A549 (cell line): ENCODE measurements around the gene STIMATE. TPM values are rescaled to one million over a fixed set of nuclear protein-coding genes. Genes with fewer than 3 reads are reported as not detected.

Experiments
- ATAC-seq, 2 experiments: fragments of 200-7000 bp in 1 of 2; fragments of >200 bp in 1 of 2; cut with Nextera tagmentation in 1 of 2; cut with Tn5 transposase in 1 of 2; 3 replicates each; pipeline versions ENCODE4 v1.8.0 to v1.9.1; 2018 to 2020; ENCODE audit warnings: mild to moderate bottlenecking in 1 of 2, moderate library complexity in 1 of 2
- CTCF ChIA-PET: fragments of 300-600 bp; sonication (Branson Sonifier 250); formaldehyde crosslinking; extraction: SDS; loops from one replicate; lab custom pipeline; 2021; ENCODE audit warnings: antibody characterized with exemption, inconsistent platforms; lab: Yijun Ruan, JAX
- POLR2A ChIA-PET: fragments of 350-600 bp; formaldehyde crosslinking; extraction: SDS; loops from one replicate; lab custom pipeline; 2021; ENCODE audit warnings: antibody characterized with exemption, inconsistent platforms; lab: Yijun Ruan, JAX
- DNase-seq, 2 experiments: peaks; one replicate each; pipeline versions ENCODE4 v3.0.0 to v3.0.0-alpha.2; 2011 to 2016; ENCODE audit warnings: low read depth in 1 of 2, low spot score in 1 of 2
- FAIRE-seq: peaks from 2 replicates; lab custom pipeline; 2011; peaks lifted over from hg19 to GRCh38; lab: Jason Lieb, UNC
- H3K27ac ChIP-seq, 2 experiments: fragments of >200 bp; sonication (Bioruptor Twin); formaldehyde crosslinking; 3 replicates each; pipeline ENCODE4 v1.5.1; 2016 to 2017
- H3K4me1 ChIP-seq: fragments of >200 bp; sonication (Bioruptor Twin); formaldehyde crosslinking; 3 replicates; pipeline ENCODE4 v1.6.1; 2016
- H3K4me2 ChIP-seq: fragments of >200 bp; sonication (Bioruptor Twin); formaldehyde crosslinking; 3 replicates; pipeline ENCODE4 v1.6.1; 2016
- H3K4me3 ChIP-seq: fragments of >200 bp; sonication (Bioruptor Twin); formaldehyde crosslinking; 3 replicates; pipeline ENCODE4 v1.5.1; 2016
- H3K9me3 ChIP-seq: fragments of >200 bp; sonication (Bioruptor Twin); formaldehyde crosslinking; 3 replicates; pipeline ENCODE4 v1.6.1; 2016
- ATOH8 ChIP-seq: fragments of 250-450 bp; sonication (Bioruptor Pico); IDR thresholded peaks from 2 replicates; pipeline ENCODE4 v1.5.0; 2020; ENCODE audit warnings: low read depth, mild to moderate bottlenecking, moderate library complexity
- BHLHE40 ChIP-seq: IDR thresholded peaks from 2 replicates; pipeline ENCODE4 v1.6.1; 2012; ENCODE audit warnings: low read depth, low read length, inconsistent platforms
- CBX8 ChIP-seq: fragments of 200-600 bp; sonication (generic); IDR thresholded peaks from 2 replicates; pipeline ENCODE4 v1.6.1; 2016
- CHD2 ChIP-seq: fragments of 150-350 bp; IDR thresholded peaks from 2 replicates; pipeline ENCODE4 v1.6.1; 2014; ENCODE audit warnings: low read length; ENCODE audit not compliant: partially characterized antibody
- E2F6 ChIP-seq: IDR thresholded peaks from 2 replicates; pipeline ENCODE4 v1.6.1; 2012; ENCODE audit warnings: low read depth, borderline replicate concordance
- FOXS1 ChIP-seq: fragments of 250-450 bp; sonication (Bioruptor Pico); IDR thresholded peaks from 2 replicates; pipeline ENCODE4 v1.5.0; 2020; ENCODE audit warnings: mild to moderate bottlenecking, moderate library complexity
- HES2 ChIP-seq: fragments of >200 bp; sonication (Bioruptor Twin); formaldehyde crosslinking; IDR thresholded peaks from 2 replicates; pipeline ENCODE4 v1.6.1; 2016
- HEYL ChIP-seq: fragments of 250-450 bp; sonication (Bioruptor Pico); IDR thresholded peaks from 2 replicates; pipeline ENCODE4 v1.8.0; 2021; ENCODE audit warnings: mild to moderate bottlenecking, moderate library complexity
- HOXA7 ChIP-seq: fragments of 250-450 bp; sonication (Bioruptor Pico); IDR thresholded peaks from 2 replicates; pipeline ENCODE4 v1.5.0; 2020; ENCODE audit warnings: mild to moderate bottlenecking, moderate library complexity
- HOXB5 ChIP-seq: fragments of 250-450 bp; sonication (Bioruptor Pico); IDR thresholded peaks from 2 replicates; pipeline ENCODE4 v1.5.0; 2020; ENCODE audit warnings: mild to moderate bottlenecking, moderate library complexity
- JUN ChIP-seq, 2 experiments: fragments of >200 bp; sonication (Bioruptor Twin); formaldehyde crosslinking; IDR thresholded peaks; 2 replicates in 1 of 2; 3 replicates in 1 of 2; pipeline ENCODE4 v1.6.1; 2016 to 2017
- JUNB ChIP-seq: fragments of >200 bp; sonication (Bioruptor Twin); formaldehyde crosslinking; IDR thresholded peaks from 2 replicates; pipeline ENCODE4 v1.6.1; 2016
- KDM1A ChIP-seq: fragments of 200-600 bp; sonication (generic); IDR thresholded peaks from 2 replicates; pipeline ENCODE4 v1.6.1; 2016; ENCODE audit warnings: low read depth, mild to moderate bottlenecking
- KDM5A ChIP-seq: fragments of 200-600 bp; sonication (generic); IDR thresholded peaks from 2 replicates; pipeline ENCODE4 v1.6.1; 2016; ENCODE audit warnings: antibody characterized with exemption, mild to moderate bottlenecking
- MAFK ChIP-seq: fragments of 450-650 bp; IDR thresholded peaks from 2 replicates; pipeline ENCODE4 v1.6.1; 2014; ENCODE audit not compliant: partially characterized antibody
- MAX ChIP-seq: IDR thresholded peaks from 2 replicates; pipeline ENCODE4 v1.6.1; 2012
- MYC ChIP-seq: IDR thresholded peaks from 2 replicates; pipeline ENCODE4 v1.6.1; 2012; ENCODE audit warnings: mild to moderate bottlenecking, inconsistent platforms, low read length, improper control_type of control experiment, borderline replicate concordance
- NFE2L2 ChIP-seq: fragments of 150-350 bp; conservative IDR thresholded peaks from 2 replicates; pipeline ENCODE4 v1.6.1; 2014; ENCODE audit warnings: low read length
- POLR2A ChIP-seq: IDR thresholded peaks from 2 replicates; pipeline ENCODE4 v1.6.1; 2012; ENCODE audit warnings: mild to moderate bottlenecking, low read length
- RAD21 ChIP-seq, 2 experiments: fragments of >200 bp in 1 of 2; sonication (Bioruptor Twin) in 1 of 2; formaldehyde crosslinking in 1 of 2; IDR thresholded peaks in 1 of 2; conservative IDR thresholded peaks in 1 of 2; 2 replicates in 1 of 2; 3 replicates in 1 of 2; pipeline ENCODE4 v1.6.1; 2012 to 2018; ENCODE audit warnings: inconsistent platforms in 1 of 2
- RCOR1 ChIP-seq: fragments of 150-350 bp; IDR thresholded peaks from 2 replicates; pipeline ENCODE4 v1.6.1; 2014; ENCODE audit warnings: antibody characterized with exemption, low read length, low read depth
- RFX5 ChIP-seq: fragments of 450-650 bp; IDR thresholded peaks from 2 replicates; pipeline ENCODE4 v1.7.1; 2014; ENCODE audit warnings: antibody characterized with exemption, mild to moderate bottlenecking, moderate library complexity
- TP53 ChIP-seq: fragments of 250-450 bp; sonication (Bioruptor Pico); IDR thresholded peaks from 2 replicates; pipeline ENCODE4 v1.5.0; 2021; ENCODE audit warnings: mild to moderate bottlenecking, moderate library complexity
- USF2 ChIP-seq: fragments of 450-650 bp; IDR thresholded peaks from 2 replicates; pipeline ENCODE4 v1.6.1; 2014; ENCODE audit warnings: antibody characterized with exemption
- ZC3H11A ChIP-seq: fragments of 450-650 bp; IDR thresholded peaks from 2 replicates; pipeline ENCODE4 v1.6.1; 2014; ENCODE audit warnings: antibody characterized with exemption, mild to moderate bottlenecking
- ZSCAN20 ChIP-seq: fragments of 250-450 bp; sonication (Bioruptor Pico); IDR thresholded peaks from 2 replicates; pipeline ENCODE4 v1.8.0; 2022; ENCODE audit warnings: mild to moderate bottlenecking, moderate library complexity
- WGBS: methylation state at CpG from one replicate; pipeline ENCODE4 v1.1.6; 2017; ENCODE audit errors: missing lambda C conversion rate; 5-methylcytosine and 5-hydroxymethylcytosine counted together
- polyA plus RNA-seq, 4 experiments: library from polyadenylated mRNA; depleted of rRNA in 3 of 4; stranded (reverse); fragments of >200 nt; fragmentation: RNase III in 1 of 4; extraction: RNeasy Plus Mini Kit Qiagen cat#74134 plus additional on column Dnase treatment in 1 of 4; gene quantifications; 2 replicates in 3 of 4; 3 replicates in 1 of 4; pipeline ENCODE4 v1.2.3, GENCODE V29; 2011 to 2017

The STIMATE gene
- polyA plus RNA-seq, 2 of the 4 experiments (the other 2 are of a cell fraction) = 5.2 to 5.5 TPM

- TF ChIP-seq JUNB (no peak), KDM1A (no peak), RAD21 (conservative IDR thresholded peaks at IDR 0.05 in 1 of 2, IDR thresholded peaks at IDR 0.05 in 1 of 2) (no peak), CHD2 (no peak), POLR2A (no peak)
- TF ChIP-seq, all 56 proteins: peak for 0
- no peaks in the 10 kb centered on the region for H3K9me3 ChIP-seq
- WGBS = 58% methylated on average over 5 of the region's 9 CpGs
- H3K4me1 ChIP-seq = no peaks in the 10 kb centered on the region
- no peak overlapping the region for H3K4me2 ChIP-seq
- POLR2A ChIA-PET = no interaction called here
- CTCF ChIA-PET = interaction anchor here (0.6 to 3.6 kb wide), 3 partner anchors 22 to 192 kb away, joined by 3 to 11 read pairs (median 3); no protein-coding TSS in a partner anchor
- FAIRE-seq (no peak), DNase-seq (no peak), ATAC-seq (no peak)
- no peak overlapping the region for H3K27ac ChIP-seq
- H3K4me3 ChIP-seq = no peak overlapping the region
Observed at GRCh38 chr3:52793702-52794611, 103.4 kb downstream of the STIMATE start.

- CTCF ChIA-PET = interaction anchor here (0.6 to 3.6 kb wide), 4 partner anchors 10 to 191 kb away, joined by 3 to 11 read pairs (median 6); no protein-coding TSS in a partner anchor
- no peak for DNase-seq
- Histone ChIP-seq H3K9me3 (no peaks in the 10 kb centered on the region), H3K27ac (no peak overlapping the region), H3K4me2 (no peak overlapping the region), H3K4me3 (no peak overlapping the region), H3K4me1 (no peaks in the 10 kb centered on the region)
- POLR2A ChIA-PET = no interaction called here
- no peak for ATAC-seq
- no peak for TF ChIP-seq ZSCAN20 (CRISPR knock-in tag)
- no peak for TF ChIP-seq JUN (IDR thresholded peaks at IDR 0.05)
- no peak for FAIRE-seq
- WGBS = 54% methylated on average over 15 of the region's 18 CpGs
Observed at GRCh38 chr3:52792961-52793695, 104.2 kb downstream of the STIMATE start.

- H3K27ac ChIP-seq = no peak overlapping the region
- no peaks in the 10 kb centered on the region for H3K4me1 ChIP-seq
- DNase-seq = no peak
- ChIA-PET CTCF (interaction anchor here (1.9 to 3.6 kb wide), 3 partner anchors 9 to 28 kb away, joined by 4 to 11 read pairs (median 7); no protein-coding TSS in a partner anchor), POLR2A (no interaction called here)
- WGBS = 100% methylated on average over 3 of the region's 7 CpGs
- no peaks in the 10 kb centered on the region for H3K9me3 ChIP-seq
- peak in 1 of 2 experiments; percentile 52; a peak in 3 of 6 replicates for ATAC-seq
- no peak for TF ChIP-seq HOXB5
- TF ChIP-seq NFE2L2 = no peak
- TF ChIP-seq RFX5 = no peak
- TF ChIP-seq USF2 = no peak
- no peak for TF ChIP-seq HOXA7
- no peak for TF ChIP-seq MYC
- no peak for TF ChIP-seq HEYL (CRISPR knock-in tag)
- no peak for TF ChIP-seq CBX8
- TF ChIP-seq MAX = no peak
- no peak for TF ChIP-seq ZC3H11A
- no peak overlapping the region for H3K4me2 ChIP-seq
- FAIRE-seq = no peak
- H3K4me3 ChIP-seq = no peak overlapping the region
Observed at GRCh38 chr3:52792413-52792812, 104.9 kb downstream of the STIMATE start.

GRCh38 chr3:52791928-52792327 lies 105.4 kb downstream of the STIMATE start:
- DNase-seq (no peak), ATAC-seq (no peak), FAIRE-seq (no peak)
- Histone ChIP-seq H3K9me3 (no peaks in the 10 kb centered on the region), H3K4me2 (no peak overlapping the region), H3K4me3 (no peak overlapping the region), H3K27ac (no peak overlapping the region), H3K4me1 (no peaks in the 10 kb centered on the region)
- CTCF ChIA-PET = interaction anchor here (1.9 to 3.6 kb wide), 3 partner anchors 9 to 29 kb away, joined by 4 to 11 read pairs (median 7); no protein-coding TSS in a partner anchor
- TF ChIP-seq JUNB (no peak), E2F6 (no peak), BHLHE40 (no peak), HES2 (no peak), ATOH8 (CRISPR knock-in tag) (no peak), RCOR1 (no peak), TP53 (CRISPR knock-in tag) (no peak), KDM1A (no peak), MAX (no peak), FOXS1 (CRISPR knock-in tag) (no peak), KDM5A (no peak), MAFK (no peak)
- POLR2A ChIA-PET = no interaction called here
- 37% methylated on average over 3 of the region's 4 CpGs for WGBS
